ENCODE data around the gene GPR132. TPM values are rescaled to one million over a fixed set of nuclear protein-coding genes. Genes with fewer than 3 reads are reported as not detected.

Gene GPR132
- total RNA-seq, 1 experiment from 2014 or later, result 0.20 TPM

- Histone ChIP-seq H4K91ac (ENCODE audit: insufficient read length, low read depth, low read length) (no peak overlapping the region), H3K4me1 (ENCODE audit: insufficient read depth, low read length) (no peaks in the 10 kb centered on the region), H2BK5ac (ENCODE audit: insufficient read length, low read length) (no peak overlapping the region), H2AK5ac (ENCODE audit: insufficient read length, low read length) (no peak overlapping the region), H4K8ac (replicated peaks; ENCODE audit: insufficient read length, low read depth, low read length) (no peak overlapping the region), H2BK15ac (ENCODE audit: low read depth, low read length) (no peak overlapping the region), H3K79me2 (ENCODE audit: insufficient read depth, low read length) (no peaks in the 10 kb centered on the region), H3K4me2 (ENCODE audit: insufficient read depth, insufficient read length, low read length) (no peak overlapping the region), H2BK20ac (ENCODE audit: low read depth, low read length, poor library complexity, severe bottlenecking) (no peak overlapping the region), H3K23ac (ENCODE audit: insufficient read length, low read depth, low read length) (no peak overlapping the region), H3K27ac (ENCODE audit: insufficient read length, low read depth, low read length) (no peak overlapping the region), H3K9me3 (ENCODE audit: control insufficient read depth, low read depth, low read length) (no peaks in the 10 kb centered on the region), H3K56ac (ENCODE audit: insufficient read length, low read depth, low read length) (no peak overlapping the region), H2BK120ac (ENCODE audit: low read depth, low read length, poor library complexity, severe bottlenecking) (no peak overlapping the region), H2AFZ (ENCODE audit: low read length) (no peak overlapping the region), H4K5ac (ENCODE audit: insufficient read length, low read depth, low read length) (no peak overlapping the region), H3K9ac (ENCODE audit: extremely low read depth, insufficient read length, low read length) (no peak overlapping the region), H4K20me1 (ENCODE audit: control insufficient read depth, insufficient read depth, insufficient read length) (no peaks in the 10 kb centered on the region), H2BK12ac (ENCODE audit: insufficient read length, low read depth, low read length) (no peak overlapping the region), H3K27me3 (ENCODE audit: insufficient read depth, low read length) (no peaks in the 10 kb centered on the region), H3K18ac (ENCODE audit: insufficient read length, low read depth, low read length) (no peak overlapping the region), H3K23me2 (ENCODE audit: insufficient read length, low read depth, low read length, poor library complexity, severe bottlenecking) (no peaks in the 10 kb centered on the region), H3K79me1 (ENCODE audit: insufficient read depth, low read depth, low read length, poor library complexity, severe bottlenecking) (no peaks in the 10 kb centered on the region), H3T11ph (ENCODE audit: low read length) (no peak overlapping the region), H3K14ac (ENCODE audit: insufficient read depth, low read length) (no peak overlapping the region), H3K4ac (ENCODE audit: low read depth, low read length) (no peak overlapping the region)
- Mint-ChIP-seq H3K4me3 (no peak overlapping the region), H3K9me3 (no peaks in the 10 kb centered on the region), H3K36me3 (ENCODE audit: insufficient read depth in 1 of 3, low read depth in 3 of 3) (no peaks in the 10 kb centered on the region), H3K27me3 (ENCODE audit: low read depth) (peaks cover 42% of the 10 kb centered on the region), H3K4me1 (peaks cover 4 to 12% of the 10 kb centered on the region in 2 experiments), H3K27ac (no peak overlapping the region)
- TF ChIP-seq CTCF (conservative IDR thresholded peaks at IDR 0.05), result no peak
- no CpG with 5 or more reads among the region's 7 CpGs for WGBS (ENCODE audit: extremely low coverage, insufficient read length, low lambda C conversion rate)
- no peak for DNase-seq
Measured at GRCh38 chr14:105043641-105044040, 21.6 kb downstream of the GPR132 start.

All from H9 (cell line).